SHP77 (cell line): ENCODE data around the gene WWOX.
A peak's percentile ranks its signal among the peaks of the same experiment; 100 is the strongest.
"Not testable (repeated sequence)": the region's sequence is repeated elsewhere in the genome, so short reads cannot be mapped to it uniquely, and the experiment has no call there.

Source experiments
- DNase-seq, 2 experiments: peaks; one replicate each; lab custom pipeline; 2025; lab: John Stamatoyannopoulos, UW

WWOX gene

DNA sequence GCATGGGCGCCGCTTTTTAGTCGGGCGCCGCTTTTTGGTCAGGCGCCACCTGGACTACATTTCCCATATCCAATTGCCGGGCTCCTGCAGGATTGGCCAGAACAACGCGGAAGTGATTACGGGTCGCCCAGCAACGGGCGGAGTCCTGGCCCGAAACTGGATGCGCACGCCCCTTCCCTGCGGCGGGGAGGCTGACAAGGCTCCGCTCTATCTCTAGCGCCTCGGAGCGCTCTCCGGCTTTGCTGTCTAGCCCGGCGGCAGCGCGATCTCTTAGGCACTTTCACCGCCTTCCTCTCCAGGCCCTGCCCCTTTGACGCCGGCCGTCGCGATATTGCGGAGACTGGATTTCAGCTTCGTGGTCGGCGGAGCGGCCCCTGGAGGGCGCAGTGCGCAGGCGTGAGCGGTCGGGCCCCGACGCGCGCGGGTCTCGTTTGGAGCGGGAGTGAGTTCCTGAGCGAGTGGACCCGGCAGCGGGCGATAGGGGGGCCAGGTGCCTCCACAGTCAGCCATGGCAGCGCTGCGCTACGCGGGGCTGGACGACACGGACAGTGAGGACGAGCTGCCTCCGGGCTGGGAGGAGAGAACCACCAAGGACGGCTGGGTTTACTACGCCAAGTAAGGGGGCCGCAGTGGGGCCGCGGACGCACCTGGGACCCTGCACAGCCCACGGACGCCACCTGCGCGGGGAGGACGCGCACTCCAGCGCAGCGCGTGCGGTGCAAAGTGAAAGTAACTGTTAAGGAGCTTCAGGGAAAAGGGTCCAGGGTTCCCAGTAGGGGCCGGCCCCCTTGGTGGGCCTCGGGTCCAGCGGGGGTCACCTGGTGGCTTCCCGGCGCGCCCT, at the start of gene WWOX:
WWOX (plus strand) TSS at position 384 of the 841 bp plus-strand sequence.
- DNase-seq, result peak; percentile 98

DNA sequence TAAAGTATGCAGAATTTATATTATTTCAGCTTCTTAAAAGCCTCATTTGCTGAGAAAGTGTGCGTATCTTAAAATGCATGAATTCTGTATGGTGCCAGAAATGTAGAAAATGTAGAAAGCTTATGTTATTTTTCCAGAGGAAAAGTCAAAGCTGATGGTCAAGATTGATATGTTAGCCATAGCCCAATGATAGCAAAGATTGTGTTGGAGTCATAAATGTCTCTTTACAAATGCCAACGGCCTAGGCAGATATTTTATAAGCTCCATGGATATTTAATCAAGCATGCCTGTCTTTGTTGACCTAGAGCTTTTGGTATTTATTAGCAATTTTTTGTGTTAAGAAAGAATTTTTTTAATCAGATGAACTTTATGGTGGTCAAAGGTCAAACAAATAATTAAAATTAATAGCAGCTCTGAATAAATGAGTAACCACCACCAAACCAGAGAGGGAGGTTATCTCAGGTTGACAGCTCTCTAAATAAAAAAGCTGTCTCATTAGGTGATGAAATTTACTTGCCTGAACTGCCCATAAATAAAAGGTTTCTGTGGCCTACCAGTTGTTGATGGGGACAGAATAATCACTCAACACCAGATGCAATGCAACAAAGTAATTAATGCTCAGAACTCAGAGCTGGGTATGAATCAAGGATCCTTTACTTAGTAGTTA, 48.6 kb upstream of the WWOX start:
- no peak for DNase-seq

GRCh38 chr16:78057803-78058564, 41.5 kb upstream of the WWOX start:
- peak; percentile 81 to 91 for DNase-seq

DNA sequence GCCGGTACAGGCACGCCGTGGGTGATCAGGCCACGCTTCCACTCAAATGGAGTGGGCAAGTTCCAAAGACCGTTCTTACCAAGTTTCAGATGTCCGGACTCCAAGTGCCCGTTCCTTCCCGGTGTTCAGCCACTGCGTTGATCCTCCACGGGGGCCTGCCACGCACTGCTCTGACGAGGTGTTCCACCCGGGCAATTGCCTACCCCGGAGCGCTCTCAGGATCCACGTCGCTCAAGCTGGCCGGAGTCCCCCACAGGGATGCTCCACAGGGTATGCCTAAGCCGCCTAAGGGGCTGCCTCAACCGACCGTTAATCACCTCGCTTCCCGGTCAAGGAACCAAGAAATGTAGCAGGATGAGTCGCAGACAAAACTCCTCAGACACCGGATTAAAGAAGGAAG, 39.6 kb upstream of the WWOX start:
- not testable (repeated sequence) for DNase-seq

DNA sequence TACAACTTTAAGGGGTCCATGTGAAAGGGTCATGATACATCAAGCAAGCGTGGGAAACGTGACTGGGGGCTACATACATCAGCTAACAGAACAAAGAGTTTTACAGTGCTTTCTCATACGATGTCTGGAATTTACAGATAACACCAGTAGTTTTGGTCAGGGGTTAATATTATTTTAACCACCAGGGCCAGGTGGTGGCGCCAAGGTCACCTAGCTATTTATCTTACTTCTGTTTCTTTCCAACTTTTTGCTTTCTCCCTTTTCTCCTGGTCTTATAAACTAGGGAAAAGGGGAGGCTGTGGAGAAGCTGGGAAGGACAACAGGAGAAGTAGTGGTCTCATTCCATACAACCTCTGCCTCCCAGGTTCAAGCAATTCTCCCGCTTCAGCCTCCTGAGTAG, 39.2 kb upstream of the WWOX start:
- no peak for DNase-seq

GRCh38 chr16:78060809-78061208, 38.6 kb upstream of the WWOX start:
- no peak for DNase-seq

- DNase-seq, result no peak
Measured at GRCh38 chr16:78065319-78065718, 34.1 kb upstream of the WWOX start.

DNA sequence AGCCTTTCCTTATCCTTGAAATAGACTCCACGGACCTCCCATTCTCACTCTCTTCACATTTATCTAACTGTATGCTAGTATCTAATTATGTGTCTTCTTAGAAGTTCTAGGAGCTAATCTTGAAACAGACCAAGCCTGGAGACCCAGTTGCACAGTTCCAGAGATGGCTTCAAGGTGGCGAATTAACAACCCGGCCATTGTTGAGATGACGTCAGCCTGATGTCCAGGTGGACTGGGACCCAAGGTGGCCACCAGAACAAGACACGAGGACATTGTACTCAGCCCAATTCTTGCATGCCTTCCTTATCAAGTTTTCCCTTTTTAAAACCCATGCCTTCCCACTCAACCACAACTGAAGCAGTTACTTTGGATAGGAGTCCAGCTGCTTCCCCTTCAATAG, 29.5 kb upstream of the WWOX start:
- DNase-seq, result no peak

DNA sequence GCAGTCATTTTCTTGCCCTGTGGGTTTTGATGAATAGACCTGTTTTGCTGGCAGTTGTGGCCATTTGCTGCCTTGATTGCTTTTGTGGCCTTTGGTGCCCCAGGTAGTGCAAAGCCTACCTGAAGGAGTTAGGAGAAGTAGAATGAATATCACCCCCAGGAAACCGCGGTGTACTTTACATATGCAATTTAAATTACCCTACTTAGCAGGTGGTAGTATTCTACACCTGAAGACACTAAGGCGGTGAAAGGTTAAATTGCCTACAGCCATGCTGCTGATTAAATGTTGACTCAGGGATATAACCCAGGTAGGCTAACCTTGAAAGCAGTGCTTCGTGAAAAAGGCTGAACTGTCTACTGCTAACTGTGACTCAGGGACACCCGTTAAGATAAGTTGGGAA, 27.2 kb upstream of the WWOX start:
- no peak for DNase-seq

- DNase-seq, result no peak
Measured at GRCh38 chr16:78075800-78076199, 23.7 kb upstream of the WWOX start.

- DNase-seq, result no peak
Measured at GRCh38 chr16:78081341-78081740, 18.1 kb upstream of the WWOX start.

GRCh38 chr16:78091419-78091818, 8.0 kb upstream of the WWOX start:
- DNase-seq, result no peak

DNA sequence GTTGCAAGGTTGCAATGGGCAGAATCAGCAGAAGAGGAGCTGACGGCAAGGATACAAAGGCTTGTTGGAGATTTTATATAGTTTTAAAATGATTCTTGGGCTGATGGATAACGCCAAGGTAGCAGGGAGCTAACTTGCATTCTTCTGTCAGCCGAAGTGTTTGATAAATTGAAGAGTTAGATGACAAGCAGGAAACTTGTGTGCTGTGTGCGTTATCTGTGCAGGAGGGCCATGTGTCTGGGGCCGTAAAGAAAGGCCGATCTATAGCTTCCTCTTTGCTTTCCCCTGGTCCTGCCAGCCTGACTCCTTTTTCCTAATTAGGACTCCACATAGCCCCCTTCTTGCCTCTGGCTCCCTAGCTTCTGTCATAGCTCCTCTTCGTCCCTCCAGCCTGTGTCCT, 6.7 kb upstream of the WWOX start:
- no peak for DNase-seq

DNA sequence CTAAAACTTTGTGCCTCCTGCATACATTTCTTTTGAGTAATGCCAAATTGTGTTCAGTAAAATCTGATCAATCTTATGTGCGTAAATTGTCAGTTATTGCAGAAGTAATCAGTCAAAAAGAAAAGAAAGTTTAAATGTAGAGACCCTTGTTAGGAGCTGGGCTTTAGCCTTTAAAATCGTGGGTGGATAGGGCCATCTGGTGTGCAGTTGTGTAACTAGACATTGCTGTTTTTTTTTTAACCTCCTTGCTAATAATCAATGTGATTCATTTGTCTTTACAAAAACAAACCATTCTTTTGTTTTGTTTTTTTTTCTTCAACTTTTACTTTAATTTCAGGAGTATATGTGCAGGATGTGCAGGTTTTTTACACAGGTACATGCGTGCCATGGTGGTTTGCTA, 5.3 kb upstream of the WWOX start:
- DNase-seq, result peak in 1 of 2 experiments; percentile 23

DNA sequence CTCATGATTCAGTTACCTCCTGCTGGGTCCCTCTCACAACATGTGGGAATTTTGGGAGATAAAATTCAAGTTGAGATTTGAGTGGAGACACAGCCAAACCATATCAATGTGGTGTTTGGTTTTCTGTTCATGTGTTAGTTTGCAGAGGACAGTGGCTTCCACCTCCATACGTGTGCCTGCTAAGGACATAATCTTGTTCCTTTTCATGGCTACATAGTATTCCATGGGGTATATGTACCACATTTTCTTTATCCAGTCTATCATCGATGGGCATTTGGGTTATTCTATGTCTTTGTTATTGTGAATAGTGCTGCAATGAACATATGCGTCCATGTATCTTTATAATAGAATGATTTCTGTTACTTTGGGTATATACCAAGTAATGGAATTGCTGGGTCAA, 4.5 kb upstream of the WWOX start:
- no peak for DNase-seq

GRCh38 chr16:78096386-78096785, 3.1 kb upstream of the WWOX start:
- no peak for DNase-seq

DNA sequence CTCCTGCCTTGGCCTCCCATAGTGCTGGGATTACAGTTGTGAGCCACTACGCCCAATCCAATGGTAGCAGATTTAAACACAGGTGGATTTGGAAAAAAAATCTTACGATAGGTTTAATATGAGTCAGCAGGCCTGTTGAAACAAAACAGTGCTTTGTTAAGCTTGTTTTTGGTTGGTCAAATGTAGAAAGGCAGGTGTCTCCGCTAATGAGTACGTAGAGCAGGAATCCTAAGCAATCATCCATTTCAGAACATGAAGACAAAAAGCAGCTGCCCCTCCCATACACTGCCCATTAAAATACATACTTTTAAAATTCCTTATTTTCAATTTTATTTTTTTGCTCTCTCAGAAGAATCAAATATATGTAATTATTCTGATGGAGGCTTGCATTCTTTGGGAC, 1.9 kb upstream of the WWOX start:
- DNase-seq, result no peak

- DNase-seq, result no peak
Measured at GRCh38 chr16:78098087-78098486, 1.4 kb upstream of the WWOX start.

GRCh38 chr16:78098595-78099270, 721 bp upstream of the WWOX start:
- no peak for DNase-seq

DNA sequence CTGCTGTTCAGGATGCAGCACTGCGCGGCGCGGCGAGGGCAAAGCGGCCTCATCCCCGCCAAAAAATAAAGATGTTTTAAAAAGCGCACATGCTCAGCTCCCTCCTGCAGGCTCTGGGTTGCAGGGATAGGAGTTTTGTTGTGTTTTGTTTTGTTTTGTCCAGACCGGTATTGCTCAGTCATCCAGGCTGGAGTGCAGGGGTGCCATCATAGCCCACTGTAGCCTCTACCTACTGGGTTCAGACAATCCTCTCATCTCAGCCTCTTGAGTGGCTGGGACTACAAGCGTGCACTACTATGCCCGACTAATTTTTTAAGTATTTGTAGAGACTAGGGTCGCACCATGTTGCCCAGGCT, 636 bp downstream of the WWOX start:
- no peak for DNase-seq

DNA sequence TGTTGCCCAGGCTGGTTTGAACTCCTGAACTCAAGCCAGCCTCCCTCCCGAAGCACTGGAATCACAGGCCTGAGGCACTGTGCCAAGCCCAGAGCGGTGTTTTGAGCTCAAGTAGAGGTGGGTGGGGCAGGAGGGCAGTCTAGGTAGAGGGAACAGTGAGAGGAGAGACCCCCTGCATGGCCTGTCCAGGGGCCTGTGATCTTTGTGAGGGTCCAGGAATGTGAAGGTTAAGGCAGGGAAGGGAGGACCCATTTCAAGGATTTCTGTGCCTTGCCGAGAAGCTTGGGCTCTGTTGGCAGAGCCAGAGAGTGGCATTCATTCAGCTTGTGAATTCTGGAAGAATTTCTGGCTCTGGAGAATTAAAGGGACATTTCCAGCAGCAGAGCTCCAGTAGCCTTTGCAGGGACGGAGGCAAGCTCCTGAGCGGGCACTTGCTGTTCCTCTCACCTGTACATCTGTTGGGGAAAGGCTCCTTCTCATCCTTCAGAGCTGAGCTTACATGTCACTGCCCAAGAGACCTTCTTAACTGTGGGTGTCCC, 2.7 kb downstream of the WWOX start:
- no peak for DNase-seq

- no peak for DNase-seq
Measured at GRCh38 chr16:78102865-78103264, 3.4 kb downstream of the WWOX start.
